ENCODE results near the gene NFE2L2. TPM values are rescaled to one million over a fixed set of nuclear protein-coding genes. Genes with fewer than 3 reads are reported as not detected.

The NFE2L2 gene
- total and polyA plus RNA-seq, 9 of the 15 experiments (the other 6 are each of a cell fraction or from before 2014, with no cell fraction given), result 29.3 to 120 (median 59.3) TPM

DNA sequence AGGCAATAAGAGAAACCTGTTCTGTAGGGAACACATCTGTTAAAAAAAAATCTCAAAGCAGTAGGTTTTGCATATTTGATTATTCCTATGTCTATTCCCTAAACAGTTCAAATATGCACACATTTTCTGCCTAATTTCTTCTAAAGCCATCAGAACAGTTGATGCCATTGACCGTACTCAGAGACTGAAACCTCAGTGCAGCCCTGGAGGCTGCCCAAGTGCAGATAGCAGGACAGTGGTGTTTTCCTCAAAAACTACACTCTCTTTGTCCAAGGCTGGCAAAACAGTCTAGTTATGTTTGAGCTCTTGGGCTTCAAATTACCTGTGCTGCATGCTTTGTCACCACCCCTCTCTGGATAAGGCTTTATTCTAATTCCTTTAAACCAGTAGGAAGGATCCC, 23.3 kb upstream of the NFE2L2 start:
- POLR2A ChIA-PET, result interaction anchor here (0.8 to 12.1 kb wide), 2 partner anchors 19 to 61 kb away, joined by 3 to 199 read pairs; partner anchors contain the start of gene NFE2L2
- intact Hi-C loops (cut with micrococcal nuclease) (no loop called here), in situ Hi-C loops (cut with MboI) (no loop called here)
- H3K4me3 ChIP-seq, result no peak overlapping the region
- ATAC-seq (no peak), DNase-seq (ENCODE audit: extremely low read depth in 1 of 4, low spot score in 3 of 4) (no peak), FAIRE-seq (no peak)
- CTCF ChIA-PET (ENCODE audit: low intra/inter-chr PET ratio), result no interaction called here
- H2AFZ ChIP-seq (ENCODE audit: low read depth, low read length), result no peak overlapping the region
- H3K27me3 ChIP-seq (ENCODE audit: control insufficient read depth in 2 of 2, insufficient read depth in 2 of 2, low read length in 2 of 2), result no peaks in the 10 kb centered on the region
- no peaks in the 10 kb centered on the region for H4K20me1 ChIP-seq (replicated peaks; ENCODE audit: control insufficient read depth, insufficient read depth, low read length)
- no peak overlapping the region for H3K9ac ChIP-seq (ENCODE audit: insufficient read depth in 1 of 2, low read depth in 2 of 2, low read length in 2 of 2)
- no peaks in the 10 kb centered on the region for H3K9me1 ChIP-seq (ENCODE audit: control insufficient read depth, insufficient read depth, low read length)
- BruUV-seq (replicated peaks), result no TSS peak
- H3K9me3 ChIP-seq (replicated peaks; ENCODE audit: control insufficient read depth, insufficient read depth, low read depth, low read length), result no peaks in the 10 kb centered on the region
- no peaks in the 10 kb centered on the region for H3K79me2 ChIP-seq (ENCODE audit: control insufficient read depth, insufficient read depth, low read length)
- no peak overlapping the region for H3K27ac ChIP-seq (ENCODE audit: extremely low read depth, low read depth, low read length)
- no peaks in the 10 kb centered on the region for H3K36me3 ChIP-seq (ENCODE audit: control insufficient read depth, insufficient read depth, low read length)
- no peak for TF ChIP-seq DDX20 (tag; IDR thresholded peaks at IDR 0.05; ENCODE audit: low read depth)
- TF ChIP-seq TAF15 (IDR thresholded peaks at IDR 0.05; ENCODE audit: low read depth, low read length), result no peak
- TF ChIP-seq, protein P1, sequence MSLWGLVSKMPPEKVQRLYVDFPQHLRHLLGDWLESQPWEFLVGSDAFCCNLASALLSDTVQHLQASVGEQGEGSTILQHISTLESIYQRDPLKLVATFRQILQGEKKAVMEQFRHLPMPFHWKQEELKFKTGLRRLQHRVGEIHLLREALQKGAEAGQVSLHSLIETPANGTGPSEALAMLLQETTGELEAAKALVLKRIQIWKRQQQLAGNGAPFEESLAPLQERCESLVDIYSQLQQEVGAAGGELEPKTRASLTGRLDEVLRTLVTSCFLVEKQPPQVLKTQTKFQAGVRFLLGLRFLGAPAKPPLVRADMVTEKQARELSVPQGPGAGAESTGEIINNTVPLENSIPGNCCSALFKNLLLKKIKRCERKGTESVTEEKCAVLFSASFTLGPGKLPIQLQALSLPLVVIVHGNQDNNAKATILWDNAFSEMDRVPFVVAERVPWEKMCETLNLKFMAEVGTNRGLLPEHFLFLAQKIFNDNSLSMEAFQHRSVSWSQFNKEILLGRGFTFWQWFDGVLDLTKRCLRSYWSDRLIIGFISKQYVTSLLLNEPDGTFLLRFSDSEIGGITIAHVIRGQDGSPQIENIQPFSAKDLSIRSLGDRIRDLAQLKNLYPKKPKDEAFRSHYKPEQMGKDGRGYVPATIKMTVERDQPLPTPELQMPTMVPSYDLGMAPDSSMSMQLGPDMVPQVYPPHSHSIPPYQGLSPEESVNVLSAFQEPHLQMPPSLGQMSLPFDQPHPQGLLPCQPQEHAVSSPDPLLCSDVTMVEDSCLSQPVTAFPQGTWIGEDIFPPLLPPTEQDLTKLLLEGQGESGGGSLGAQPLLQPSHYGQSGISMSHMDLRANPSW (CRISPR knock-in tag; IDR thresholded peaks at IDR 0.05), result no peak
- TF ChIP-seq SIN3B (IDR thresholded peaks at IDR 0.05; ENCODE audit: low read depth), result no peak
- TF ChIP-seq MIER1 (IDR thresholded peaks at IDR 0.05; ENCODE audit: low read depth), result no peak
- no peak for TF ChIP-seq CBX8 (IDR thresholded peaks at IDR 0.05; ENCODE audit: borderline replicate concordance, extremely low read depth, low read depth, low read length, poor library complexity, severe bottlenecking)
- no peak for TF ChIP-seq HCFC1 (IDR thresholded peaks at IDR 0.05; ENCODE audit: low read depth, low read length)
- TF ChIP-seq TCF3 (CRISPR knock-in tag; IDR thresholded peaks at IDR 0.05), result no peak
- TF ChIP-seq, protein P2, sequence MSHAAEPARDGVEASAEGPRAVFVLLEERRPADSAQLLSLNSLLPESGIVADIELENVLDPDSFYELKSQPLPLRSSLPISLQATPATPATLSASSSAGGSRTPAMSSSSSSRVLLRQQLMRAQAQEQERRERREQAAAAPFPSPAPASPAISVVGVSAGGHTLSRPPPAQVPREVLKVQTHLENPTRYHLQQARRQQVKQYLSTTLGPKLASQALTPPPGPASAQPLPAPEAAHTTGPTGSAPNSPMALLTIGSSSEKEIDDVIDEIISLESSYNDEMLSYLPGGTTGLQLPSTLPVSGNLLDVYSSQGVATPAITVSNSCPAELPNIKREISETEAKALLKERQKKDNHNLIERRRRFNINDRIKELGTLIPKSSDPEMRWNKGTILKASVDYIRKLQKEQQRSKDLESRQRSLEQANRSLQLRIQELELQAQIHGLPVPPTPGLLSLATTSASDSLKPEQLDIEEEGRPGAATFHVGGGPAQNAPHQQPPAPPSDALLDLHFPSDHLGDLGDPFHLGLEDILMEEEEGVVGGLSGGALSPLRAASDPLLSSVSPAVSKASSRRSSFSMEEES (CRISPR knock-in tag; IDR thresholded peaks at IDR 0.05), result no peak
- TF ChIP-seq SPI1 (IDR thresholded peaks at IDR 0.05; ENCODE audit: borderline replicate concordance, low read depth, low read length), result no peak
- TF ChIP-seq MEF2D (tag; conservative IDR thresholded peaks at IDR 0.05; ENCODE audit: low read depth), result no peak
- TF ChIP-seq E2F8 (IDR thresholded peaks at IDR 0.05; ENCODE audit: low read depth, partially characterized antibody), result no peak
- TF ChIP-seq SMAD3 (CRISPR knock-in tag; conservative IDR thresholded peaks at IDR 0.05), result no peak
- H3K4me1 ChIP-seq (replicated peaks in 1 of 2; ENCODE audit: control insufficient read depth in 2 of 2, insufficient read depth in 2 of 2, low read length in 2 of 2), result peaks cover 0 to 8% of the 10 kb centered on the region in 2 experiments; a peak in 3 of 5 replicates
- WGBS (ENCODE audit: insufficient coverage, low coverage, missing lambda C conversion rate), result 75% methylated on average over 1 of the region's 1 CpG
- H3K4me2 ChIP-seq (ENCODE audit: insufficient read depth, low read length), result no peak overlapping the region

Measured in K562 (cell line).